ENCODE data around the gene GPR155.

GRCh38 chr2:174524527-174524926 is 37.7 kb upstream of the GPR155 start:
- TF ChIP-seq CTCF (optimal IDR thresholded peaks at IDR 0.05 in 1 of 3, IDR thresholded peaks at IDR 0.05 in 1 of 3, conservative IDR thresholded peaks at IDR 0.05 in 1 of 3; ENCODE audit: extremely low read depth in 1 of 3, insufficient read depth in 2 of 3, low read length in 3 of 3) (no peak), EZH2 (IDR thresholded peaks at IDR 0.05; ENCODE audit: low read length) (no peak)

All from keratinocyte (primary cell).